Measurements from ENCODE around the gene CHDH. TPM values are rescaled to one million over a fixed set of nuclear protein-coding genes. Genes with fewer than 3 reads are reported as not detected.

Gene CHDH
- total and polyA plus RNA-seq, 2 donors (not counting 1 experiment from before 2014, with no cell fraction given), result 0.03 to 0.37 TPM

DNA sequence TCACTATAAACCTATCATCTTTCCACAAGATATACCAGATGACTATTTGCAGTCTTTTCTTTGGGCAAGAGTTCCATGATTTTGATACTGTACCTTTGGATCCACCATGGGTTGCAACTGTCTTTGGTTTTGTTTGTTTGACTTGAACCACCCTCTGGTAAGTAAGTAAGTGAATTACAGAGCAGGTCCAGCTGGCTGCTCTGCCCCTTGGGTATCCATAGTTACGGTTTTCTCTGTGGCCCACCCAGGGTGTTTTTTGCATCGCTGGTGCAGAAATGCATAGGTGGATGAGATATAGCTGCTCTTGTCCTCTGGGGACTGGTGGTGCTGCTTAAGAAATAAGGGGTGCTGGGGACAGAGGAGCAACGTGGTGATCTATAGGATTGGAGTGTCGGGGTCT is 33.8 kb downstream of the CHDH start:
- H3K36me3 ChIP-seq (replicated peaks in 1 of 2; ENCODE audit: control extremely low read depth in 1 of 2, control insufficient read depth in 1 of 2, extremely low read depth in 1 of 2, insufficient read depth in 2 of 2, low read length in 1 of 2), result no peaks in the 10 kb centered on the region
- TF ChIP-seq EZH2 (IDR thresholded peaks at IDR 0.05; ENCODE audit: borderline replicate concordance, insufficient read depth, low read depth, low read length, poor library complexity, severe bottlenecking) (no peak), CTCF (IDR thresholded peaks at IDR 0.05) (no peak)
- H3K4me2 ChIP-seq (replicated peaks; ENCODE audit: low read depth, low read length, poor library complexity, severe bottlenecking), result no peak overlapping the region
- 68% methylated on average over 3 of the region's 4 CpGs for WGBS (ENCODE audit: insufficient coverage)
- H3K4me3 ChIP-seq (ENCODE audit: control extremely low read depth in 1 of 5, extremely low read depth in 1 of 5, insufficient read depth in 1 of 5, low read depth in 2 of 5, low read length in 4 of 5), result no peak overlapping the region
- ATAC-seq (ENCODE audit: low read depth) (no peak), DNase-seq (no peak)
- H3K27ac Mint-ChIP-seq, result no peak overlapping the region
- H4K20me1 ChIP-seq (ENCODE audit: control insufficient read depth, insufficient read depth, low read length, poor library complexity, severe bottlenecking), result no peaks in the 10 kb centered on the region
- no peaks in the 10 kb centered on the region for H3K9me3 Mint-ChIP-seq (ENCODE audit: insufficient read depth)
- H2AFZ ChIP-seq (ENCODE audit: insufficient read depth, low read depth, low read length, poor library complexity, severe bottlenecking), result no peak overlapping the region
- intact Hi-C loops (cut with micrococcal nuclease), result no loop called here
- peaks cover 2% of the 10 kb centered on the region for H3K27me3 Mint-ChIP-seq
- H3K4me1 ChIP-seq (ENCODE audit: control insufficient read depth in 2 of 2, insufficient read depth in 2 of 2, low read length in 2 of 2), result no peaks in the 10 kb centered on the region
- no peaks in the 10 kb centered on the region for H3K9me3 ChIP-seq (ENCODE audit: control extremely low read depth in 1 of 3, control insufficient read depth in 2 of 3, insufficient read depth in 1 of 3, low read length in 2 of 3)
- no peak overlapping the region for H3K27ac ChIP-seq (ENCODE audit: low read length in 2 of 2)
- H3K4me3 Mint-ChIP-seq, result no peak overlapping the region
- H3K27me3 ChIP-seq (replicated peaks in 1 of 4; ENCODE audit: control extremely low read depth in 1 of 4, control insufficient read depth in 3 of 4, insufficient read depth in 4 of 4, low read length in 3 of 4), result peaks cover 0 to 2% (median 0%) of the 10 kb centered on the region in 4 experiments
- no peak overlapping the region for H3K9ac ChIP-seq (ENCODE audit: low read length)
- ChIA-PET CTCF (no interaction called here), POLR2A (no interaction called here)
- no peaks in the 10 kb centered on the region for H3K79me2 ChIP-seq (ENCODE audit: control insufficient read depth, insufficient read depth, low read length)
- no peaks in the 10 kb centered on the region for H3K4me1 Mint-ChIP-seq

GRCh38 chr3:53811143-53811927 is 34.9 kb downstream of the CHDH start:
- DNase-seq (no peak), ATAC-seq (ENCODE audit: low read depth) (no peak)
- CTCF ChIA-PET, result no interaction called here
- H3K4me1 Mint-ChIP-seq, result no peaks in the 10 kb centered on the region
- no peaks in the 10 kb centered on the region for H3K9me3 Mint-ChIP-seq (ENCODE audit: insufficient read depth)
- peaks cover 2% of the 10 kb centered on the region for H3K27me3 Mint-ChIP-seq
- H4K20me1 ChIP-seq (ENCODE audit: control insufficient read depth, insufficient read depth, low read length, poor library complexity, severe bottlenecking), result no peaks in the 10 kb centered on the region
- no peak overlapping the region for H3K4me2 ChIP-seq (replicated peaks; ENCODE audit: low read depth, low read length, poor library complexity, severe bottlenecking)
- H3K79me2 ChIP-seq (ENCODE audit: control insufficient read depth, insufficient read depth, low read length), result no peaks in the 10 kb centered on the region
- no peaks in the 10 kb centered on the region for H3K27me3 ChIP-seq (replicated peaks in 1 of 4; ENCODE audit: control extremely low read depth in 1 of 4, control insufficient read depth in 3 of 4, insufficient read depth in 4 of 4, low read length in 3 of 4)
- H2AFZ ChIP-seq (ENCODE audit: insufficient read depth, low read depth, low read length, poor library complexity, severe bottlenecking), result no peak overlapping the region
- H3K27ac Mint-ChIP-seq, result no peak overlapping the region
- POLR2A ChIA-PET, result no interaction called here
- H3K9me3 ChIP-seq (ENCODE audit: control extremely low read depth in 1 of 3, control insufficient read depth in 2 of 3, insufficient read depth in 1 of 3, low read length in 2 of 3), result no peaks in the 10 kb centered on the region
- WGBS (ENCODE audit: insufficient coverage), result 96% methylated on average over 18 of the region's 24 CpGs
- no peak overlapping the region for H3K27ac ChIP-seq (ENCODE audit: low read length in 2 of 2)
- intact Hi-C loops (cut with micrococcal nuclease), result no loop called here
- no peak overlapping the region for H3K4me3 ChIP-seq (ENCODE audit: control extremely low read depth in 1 of 5, extremely low read depth in 1 of 5, insufficient read depth in 1 of 5, low read depth in 2 of 5, low read length in 4 of 5)
- H3K36me3 ChIP-seq (replicated peaks in 1 of 2; ENCODE audit: control extremely low read depth in 1 of 2, control insufficient read depth in 1 of 2, extremely low read depth in 1 of 2, insufficient read depth in 2 of 2, low read length in 1 of 2), result no peaks in the 10 kb centered on the region
- TF ChIP-seq EZH2 (IDR thresholded peaks at IDR 0.05; ENCODE audit: borderline replicate concordance, insufficient read depth, low read depth, low read length, poor library complexity, severe bottlenecking) (no peak), CTCF (IDR thresholded peaks at IDR 0.05) (no peak)
- H3K4me3 Mint-ChIP-seq, result no peak overlapping the region
- no peaks in the 10 kb centered on the region for H3K4me1 ChIP-seq (ENCODE audit: control insufficient read depth in 2 of 2, insufficient read depth in 2 of 2, low read length in 2 of 2)
- no peak overlapping the region for H3K9ac ChIP-seq (ENCODE audit: low read length)

All from B cell (primary cell).